Measurements from ENCODE around the gene ZBTB11. TPM values are rescaled to one million over a fixed set of nuclear protein-coding genes. Genes with fewer than 3 reads are reported as not detected.

Gene ZBTB11
- total and polyA plus RNA-seq, 2 of the 13 experiments (the other 11 are each of a cell fraction or from before 2014, with no cell fraction given): 5.9 to 18.1 TPM

DNA sequence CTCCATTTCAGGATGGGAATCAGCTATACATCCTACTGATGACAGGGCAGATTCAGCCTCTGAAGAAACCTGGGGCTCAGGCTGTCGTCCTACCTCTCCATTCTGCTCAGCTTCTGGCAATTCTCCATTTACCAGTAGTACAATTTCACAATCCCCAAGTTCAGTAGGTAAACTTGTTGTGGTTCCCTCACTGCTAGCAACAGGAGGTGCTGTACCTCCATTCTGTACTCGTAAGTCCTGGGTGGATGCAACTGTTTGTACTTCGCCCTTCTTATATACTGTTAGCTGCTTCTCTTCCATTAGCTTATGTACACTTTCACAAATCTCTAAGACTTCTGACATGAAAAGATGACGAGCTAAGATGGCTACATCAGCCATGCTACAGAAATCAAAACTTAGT is 11.6 kb downstream of the ZBTB11 start:
- FAIRE-seq: no peak
- H4K20me1 ChIP-seq (ENCODE audit: insufficient read depth, low read length): no peaks in the 10 kb centered on the region
- H2AFZ ChIP-seq (ENCODE audit: low read length): no peak overlapping the region
- H3K4me2 ChIP-seq (ENCODE audit: low read depth, low read length): no peak overlapping the region
- H3K27ac ChIP-seq (ENCODE audit: extremely low read length, insufficient read depth, low read length): no peak overlapping the region
- H3K79me2 ChIP-seq (ENCODE audit: insufficient read depth, low read length): no peaks in the 10 kb centered on the region
- no peak for TF ChIP-seq TBP (CRISPR knock-in tag; IDR thresholded peaks at IDR 0.05)
- in situ Hi-C loops (cut with HindIII; ENCODE audit: extremely low pct_ligation_motif_present, low pct_unique_long_range_greater_than_20kb) (no loop called here), intact Hi-C loops (cut with micrococcal nuclease; ENCODE audit: unreplicated experiment) (no loop called here)
- no peak for ATAC-seq
- POLR2A ChIA-PET: interaction anchor here (1.1 kb wide), 1 partner anchor 11 kb away, joined by 4 read pairs; no protein-coding TSS in a partner anchor
- H3K36me3 ChIP-seq (replicated peaks in 1 of 2; ENCODE audit: control insufficient read depth in 1 of 2, insufficient read depth in 2 of 2, low read length in 2 of 2): peaks cover 3 to 61% of the 10 kb centered on the region in 2 experiments
- H3K4me1 ChIP-seq (ENCODE audit: insufficient read depth, low read length): no peaks in the 10 kb centered on the region
- H3K4me3 ChIP-seq (replicated peaks in 1 of 3; ENCODE audit: insufficient read depth in 1 of 3, low read depth in 2 of 3, low read length in 3 of 3): no peak overlapping the region
- 92% methylated on average over 4 of the region's 4 CpGs for WGBS (ENCODE audit: low lambda C conversion rate)
- no peaks in the 10 kb centered on the region for H3K9me3 ChIP-seq (ENCODE audit: low read length)
- DNase-seq (ENCODE audit: low spot score): no peak
- CTCF ChIA-PET (ENCODE audit: low intra/inter-chr PET ratio, low total read pairs): no interaction called here
- BruUV-seq (replicated peaks): no TSS peak
- H3K27me3 ChIP-seq (ENCODE audit: control insufficient read depth in 1 of 2, insufficient read depth in 2 of 2, low read length in 2 of 2): no peaks in the 10 kb centered on the region
- no peak overlapping the region for H3K9ac ChIP-seq (ENCODE audit: insufficient read depth, low read depth, low read length)

DNA sequence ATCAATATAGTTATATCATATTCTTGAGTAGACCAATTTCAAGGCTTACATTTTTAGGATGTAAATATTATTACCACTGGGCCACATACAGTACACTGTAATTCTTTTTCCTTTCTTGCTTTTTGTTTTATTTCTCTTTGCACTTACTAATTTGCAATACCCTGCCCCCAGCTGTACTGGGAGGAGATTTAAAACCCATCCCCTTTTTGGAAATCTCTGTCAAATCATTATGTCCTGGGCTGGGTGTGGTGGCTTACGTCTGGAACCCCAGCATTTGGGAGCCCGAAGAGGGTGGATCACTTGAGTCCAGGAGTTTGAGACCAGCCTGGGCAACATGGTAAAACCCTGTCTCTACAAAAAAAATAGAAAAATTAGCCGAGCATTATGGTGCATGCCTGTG is 16.2 kb downstream of the ZBTB11 start:
- FAIRE-seq: no peak
- 100% methylated on average over 3 of the region's 3 CpGs for WGBS (ENCODE audit: low lambda C conversion rate)
- CTCF ChIA-PET (ENCODE audit: low intra/inter-chr PET ratio, low total read pairs): no interaction called here

DNA sequence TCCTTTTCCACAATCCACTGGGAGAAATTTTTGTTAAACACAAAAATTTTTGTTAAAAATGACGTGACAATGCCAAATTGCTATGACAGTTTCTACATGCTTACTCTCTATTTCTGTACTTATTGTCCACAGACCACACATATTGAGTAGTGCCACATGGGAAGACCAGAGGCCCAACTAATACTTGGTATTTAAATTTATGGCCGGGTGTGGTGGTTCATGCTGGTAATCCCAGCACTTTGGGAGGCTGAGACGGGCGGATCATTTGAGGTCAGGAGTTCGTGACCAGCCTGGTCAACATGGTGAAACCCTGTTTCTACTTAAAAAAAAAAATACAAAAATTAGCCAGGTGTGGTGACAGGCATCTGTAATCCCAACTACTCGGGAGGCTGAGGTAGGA is 20.3 kb downstream of the ZBTB11 start:
- Histone ChIP-seq H3K27me3 (ENCODE audit: control insufficient read depth in 1 of 2, insufficient read depth in 2 of 2, low read length in 2 of 2) (no peaks in the 10 kb centered on the region), H2AFZ (ENCODE audit: low read length) (no peak overlapping the region), H3K4me3 (replicated peaks in 1 of 3; ENCODE audit: insufficient read depth in 1 of 3, low read depth in 2 of 3, low read length in 3 of 3) (no peak overlapping the region), H3K79me2 (ENCODE audit: insufficient read depth, low read length) (no peaks in the 10 kb centered on the region), H3K36me3 (replicated peaks in 1 of 2; ENCODE audit: control insufficient read depth in 1 of 2, insufficient read depth in 2 of 2, low read length in 2 of 2) (peaks cover 9 to 67% of the 10 kb centered on the region in 2 experiments), H3K4me1 (ENCODE audit: insufficient read depth, low read length) (no peaks in the 10 kb centered on the region), H4K20me1 (ENCODE audit: insufficient read depth, low read length) (no peaks in the 10 kb centered on the region), H3K9me3 (ENCODE audit: low read length) (no peaks in the 10 kb centered on the region), H3K4me2 (ENCODE audit: low read depth, low read length) (no peak overlapping the region), H3K27ac (ENCODE audit: extremely low read length, insufficient read depth, low read length) (no peak overlapping the region), H3K9ac (ENCODE audit: insufficient read depth, low read depth, low read length) (no peak overlapping the region)
- DNase-seq (ENCODE audit: low spot score) (no peak), ATAC-seq (no peak), FAIRE-seq (no peak)
- POLR2A ChIA-PET: no interaction called here
- 93% methylated on average over 6 of the region's 6 CpGs for WGBS (ENCODE audit: low lambda C conversion rate)
- in situ Hi-C loops (cut with HindIII; ENCODE audit: extremely low pct_ligation_motif_present, low pct_unique_long_range_greater_than_20kb) (no loop called here), intact Hi-C loops (cut with micrococcal nuclease; ENCODE audit: unreplicated experiment) (no loop called here)
- CTCF ChIA-PET (ENCODE audit: low intra/inter-chr PET ratio, low total read pairs): no interaction called here
- BruUV-seq (replicated peaks): no TSS peak
- no peak for TF ChIP-seq MED13 (CRISPR knock-in tag; IDR thresholded peaks at IDR 0.05)
- TF ChIP-seq, protein P1, sequence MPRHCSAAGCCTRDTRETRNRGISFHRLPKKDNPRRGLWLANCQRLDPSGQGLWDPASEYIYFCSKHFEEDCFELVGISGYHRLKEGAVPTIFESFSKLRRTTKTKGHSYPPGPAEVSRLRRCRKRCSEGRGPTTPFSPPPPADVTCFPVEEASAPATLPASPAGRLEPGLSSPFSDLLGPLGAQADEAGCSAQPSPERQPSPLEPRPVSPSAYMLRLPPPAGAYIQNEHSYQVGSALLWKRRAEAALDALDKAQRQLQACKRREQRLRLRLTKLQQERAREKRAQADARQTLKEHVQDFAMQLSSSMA (CRISPR knock-in tag; IDR thresholded peaks at IDR 0.05): no peak
- TF ChIP-seq CREM (IDR thresholded peaks at IDR 0.05): no peak
- TF ChIP-seq CREM (CRISPR knock-in tag; IDR thresholded peaks at IDR 0.05): no peak

More for the DNA sequence above, 16.2 kb downstream of the ZBTB11 start:
- TF ChIP-seq ARNT (IDR thresholded peaks at IDR 0.05): no peak
- intact Hi-C loops (cut with micrococcal nuclease; ENCODE audit: unreplicated experiment): no loop called here
- Histone ChIP-seq H4K20me1 (ENCODE audit: insufficient read depth, low read length) (no peaks in the 10 kb centered on the region), H3K4me1 (ENCODE audit: insufficient read depth, low read length) (no peaks in the 10 kb centered on the region), H2AFZ (ENCODE audit: low read length) (no peak overlapping the region), H3K4me2 (ENCODE audit: low read depth, low read length) (no peak overlapping the region), H3K27me3 (ENCODE audit: control insufficient read depth in 1 of 2, insufficient read depth in 2 of 2, low read length in 2 of 2) (no peaks in the 10 kb centered on the region), H3K27ac (ENCODE audit: extremely low read length, insufficient read depth, low read length) (no peak overlapping the region), H3K9me3 (ENCODE audit: low read length) (no peaks in the 10 kb centered on the region), H3K36me3 (replicated peaks in 1 of 2; ENCODE audit: control insufficient read depth in 1 of 2, insufficient read depth in 2 of 2, low read length in 2 of 2) (peaks cover 10 to 65% of the 10 kb centered on the region in 2 experiments), H3K9ac (ENCODE audit: insufficient read depth, low read depth, low read length) (no peak overlapping the region), H3K79me2 (ENCODE audit: insufficient read depth, low read length) (no peaks in the 10 kb centered on the region), H3K4me3 (replicated peaks in 1 of 3; ENCODE audit: insufficient read depth in 1 of 3, low read depth in 2 of 3, low read length in 3 of 3) (no peak overlapping the region)
- POLR2A ChIA-PET: no interaction called here
- in situ Hi-C loops (cut with HindIII; ENCODE audit: extremely low pct_ligation_motif_present, low pct_unique_long_range_greater_than_20kb): no loop called here
- no TSS peak for BruUV-seq (replicated peaks)
- no peak for ATAC-seq
- no peak for DNase-seq (ENCODE audit: low spot score)

Measured in HepG2 (cell line).